Smooth muscle cell of the brain vasculature (primary cell): ENCODE results near the gene FNDC3B.

Experiments
- DNase-seq: peaks from one replicate; pipeline ENCODE4 v3.0.0-alpha.2; 2012; ENCODE audit warnings: low read depth, low spot score

The FNDC3B gene

DNA sequence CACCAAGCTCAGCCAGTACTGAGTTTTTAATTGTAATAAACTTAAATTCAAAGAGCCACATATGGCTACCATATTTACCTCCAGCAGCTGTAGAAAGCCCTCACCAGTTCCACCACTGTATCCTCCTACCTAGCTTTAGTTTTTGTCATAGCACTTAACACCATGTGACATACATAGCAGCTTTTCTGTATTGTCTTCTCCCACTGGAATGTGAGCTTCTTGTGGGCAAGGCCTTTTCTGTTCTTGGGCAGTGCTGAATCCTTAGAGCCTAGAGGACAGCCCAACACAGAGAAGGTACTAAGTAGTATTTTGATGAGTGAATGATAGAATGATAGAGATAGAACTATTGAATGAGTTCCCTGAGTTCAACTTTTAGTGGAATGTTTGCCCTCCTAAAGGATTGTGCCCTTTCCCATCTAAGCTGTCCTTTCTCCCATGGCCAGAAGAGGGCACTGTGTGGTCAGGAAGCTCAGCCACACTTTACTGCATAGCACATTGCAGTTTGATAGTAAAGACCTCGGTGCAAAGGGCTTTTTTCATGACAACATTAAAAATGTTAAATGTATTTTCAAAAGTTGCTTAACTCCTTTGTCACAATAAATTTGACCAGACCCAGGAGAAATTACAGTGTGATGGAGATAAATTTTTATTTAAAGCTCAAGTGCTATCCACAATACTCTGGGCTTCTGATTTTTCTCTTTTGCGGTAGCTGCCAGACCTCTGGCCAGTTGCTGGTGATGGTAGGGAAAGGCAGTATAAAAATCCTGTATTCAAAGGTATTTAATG is 293.1 kb downstream of the FNDC3B start:
- DNase-seq, result no peak

DNA sequence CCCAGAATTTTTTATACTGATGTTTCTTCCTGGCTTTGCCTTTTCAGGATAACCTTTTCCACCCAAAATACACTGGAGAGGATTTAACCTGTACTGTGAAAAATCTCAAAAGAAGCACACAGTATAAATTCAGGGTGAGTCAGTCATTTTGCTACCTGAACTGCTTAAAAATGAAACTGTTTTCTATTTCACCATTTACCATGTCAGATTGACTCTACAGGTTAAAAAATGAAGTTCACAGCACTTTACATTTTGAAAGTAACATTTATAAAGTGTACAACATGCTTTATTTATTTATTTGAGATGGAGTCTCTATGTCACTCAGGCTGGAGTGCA is 293.6 kb downstream of the FNDC3B start:
- no peak for DNase-seq

DNA sequence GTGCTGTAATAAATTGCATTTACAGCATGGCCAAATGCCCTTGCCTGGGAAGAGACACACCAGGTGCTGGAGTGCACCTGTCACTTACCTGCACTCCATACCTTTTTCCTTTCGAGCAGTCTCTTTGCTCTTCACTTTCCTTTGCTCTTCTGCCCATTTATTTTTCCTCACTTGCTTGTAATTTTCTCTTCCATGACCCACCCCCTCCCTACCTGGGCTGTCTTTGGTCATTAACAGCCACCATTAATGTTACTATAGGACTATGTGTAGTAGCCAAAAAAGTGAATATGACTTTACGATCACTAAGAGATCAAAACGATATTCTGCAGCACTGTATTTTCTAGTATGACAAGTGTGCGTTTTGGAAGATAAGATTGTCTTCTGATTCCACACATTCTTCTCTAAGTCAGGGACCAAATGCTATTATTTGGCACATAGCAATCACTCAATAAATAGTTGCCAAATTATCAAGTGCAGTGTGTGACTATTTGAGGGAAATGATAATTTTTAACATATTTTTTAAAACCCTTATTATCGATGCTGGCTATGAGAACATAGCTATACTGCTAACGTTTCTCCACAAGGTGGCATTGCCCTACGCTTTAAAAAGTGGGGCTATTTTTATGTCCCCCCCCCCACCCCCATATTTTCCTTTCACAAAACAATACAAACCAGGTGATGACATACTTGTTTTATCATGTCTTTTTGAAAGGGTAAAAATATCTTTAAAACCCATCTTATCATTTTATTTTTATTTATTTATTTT is 294.5 kb downstream of the FNDC3B start:
- no peak for DNase-seq

DNA sequence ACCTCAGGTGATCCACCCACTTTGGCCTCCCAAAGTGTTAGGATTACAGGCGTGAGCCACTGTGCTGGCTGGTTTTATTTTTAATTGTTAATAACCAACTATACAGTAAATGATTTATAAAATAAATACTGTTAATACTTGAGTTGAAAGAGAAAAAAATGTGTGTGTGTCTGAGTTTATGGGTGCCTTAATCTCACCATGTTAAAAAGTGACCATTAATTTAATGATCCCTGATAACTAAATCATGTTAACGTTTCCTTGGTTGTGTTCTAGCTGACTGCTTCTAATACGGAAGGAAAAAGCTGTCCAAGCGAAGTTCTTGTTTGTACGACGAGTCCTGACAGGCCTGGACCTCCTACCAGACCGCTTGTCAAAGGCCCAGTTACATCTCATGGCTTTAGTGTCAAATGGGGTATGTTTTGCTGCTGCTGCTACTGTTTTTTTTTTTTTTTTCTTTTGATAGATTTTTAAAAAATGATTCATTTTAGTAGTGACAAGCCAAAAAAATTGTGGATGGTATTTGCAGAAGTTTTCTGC is 295.4 kb downstream of the FNDC3B start:
- DNase-seq, result no peak

DNA sequence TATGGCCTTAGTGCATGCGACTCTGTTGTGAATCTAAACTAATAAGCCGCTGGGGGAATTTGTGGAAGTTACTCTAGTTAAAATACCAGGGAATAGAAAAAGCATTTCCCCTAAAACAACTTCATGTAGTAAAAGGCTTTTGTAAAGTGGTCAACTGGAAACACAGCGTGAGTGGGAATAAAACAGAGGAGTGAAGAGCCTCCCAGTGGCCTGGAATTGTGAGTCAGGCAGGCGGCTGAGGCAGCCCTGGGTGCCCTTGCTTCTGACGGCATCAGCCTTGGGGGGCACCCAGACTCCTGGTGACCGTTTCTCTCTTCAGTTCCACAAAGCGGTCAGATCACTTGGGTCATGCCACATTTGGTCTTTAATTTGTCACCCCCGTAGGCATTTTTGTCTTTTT is 300.5 kb downstream of the FNDC3B start:
- no peak for DNase-seq

DNA sequence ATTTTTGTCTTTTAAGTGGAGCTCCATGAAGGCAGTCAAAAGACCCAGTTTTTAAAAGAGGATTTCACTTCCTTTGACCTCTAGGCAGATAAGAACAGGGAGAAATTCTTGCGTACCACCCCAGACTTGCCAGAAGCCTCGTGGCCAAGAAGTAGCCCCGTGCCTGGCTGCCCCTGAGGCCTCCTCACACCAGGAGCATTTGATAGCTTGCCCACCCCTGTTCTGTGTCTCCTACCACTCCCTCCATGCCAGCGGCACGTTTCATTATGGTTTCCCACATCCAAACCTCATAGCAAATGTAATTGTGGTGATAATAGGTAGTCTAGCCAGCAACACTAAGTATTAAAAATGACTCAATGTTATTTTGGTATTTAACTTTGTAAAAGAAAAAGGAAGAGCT is 301.2 kb downstream of the FNDC3B start:
- DNase-seq, result no peak

DNA sequence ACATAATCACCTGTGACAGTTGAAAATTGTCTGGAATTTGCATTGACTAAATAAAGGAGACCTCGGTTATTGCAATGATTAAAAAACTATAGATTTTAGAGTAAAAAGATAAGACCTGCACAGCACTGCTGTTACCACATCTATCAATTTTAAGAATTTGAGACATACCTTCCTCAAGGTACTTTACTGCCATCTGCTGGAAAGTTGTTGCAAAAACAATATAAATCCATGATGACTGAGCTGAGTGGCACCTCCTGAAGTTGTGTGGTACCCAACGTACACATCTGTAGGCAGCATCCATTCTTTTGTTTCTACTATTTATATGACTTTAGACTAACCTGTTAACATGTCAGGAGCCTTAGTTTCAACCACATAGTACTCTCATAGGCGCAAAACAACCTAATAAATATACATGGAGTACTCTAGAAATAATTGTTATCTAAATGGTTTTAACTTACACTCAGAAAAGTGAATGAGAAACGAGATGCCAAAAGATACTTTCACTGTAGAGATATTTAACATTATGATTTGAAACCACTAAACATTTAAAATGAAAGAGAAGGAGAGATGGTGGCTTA is 302.2 kb downstream of the FNDC3B start:
- no peak for DNase-seq

DNA sequence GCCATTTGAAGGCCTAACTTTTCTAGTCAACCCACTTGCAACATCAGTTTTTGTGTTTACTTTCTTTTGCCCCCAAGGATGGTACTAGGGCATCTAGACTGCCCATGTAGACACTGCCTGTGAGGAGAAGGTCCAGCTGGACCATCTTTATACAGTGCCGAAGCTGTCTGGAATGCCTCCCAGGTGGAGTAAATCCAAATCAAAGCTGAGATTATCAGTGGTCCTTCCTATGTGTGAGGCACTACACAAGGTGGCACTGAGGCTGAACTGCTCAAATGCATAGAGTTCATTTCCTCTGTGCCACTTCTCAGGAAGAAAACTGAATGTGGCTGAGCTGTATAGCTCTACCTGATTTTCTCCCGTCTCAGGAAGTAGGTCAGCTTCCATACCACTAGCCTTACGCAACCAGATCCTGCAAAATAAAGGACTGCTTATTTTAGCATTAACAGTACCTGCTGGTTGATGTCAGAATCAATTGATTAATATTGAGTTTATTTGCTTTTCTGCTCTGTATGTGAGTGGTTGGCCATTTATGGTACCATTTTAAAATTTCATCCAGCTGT is 302.8 kb downstream of the FNDC3B start:
- no peak for DNase-seq

DNA sequence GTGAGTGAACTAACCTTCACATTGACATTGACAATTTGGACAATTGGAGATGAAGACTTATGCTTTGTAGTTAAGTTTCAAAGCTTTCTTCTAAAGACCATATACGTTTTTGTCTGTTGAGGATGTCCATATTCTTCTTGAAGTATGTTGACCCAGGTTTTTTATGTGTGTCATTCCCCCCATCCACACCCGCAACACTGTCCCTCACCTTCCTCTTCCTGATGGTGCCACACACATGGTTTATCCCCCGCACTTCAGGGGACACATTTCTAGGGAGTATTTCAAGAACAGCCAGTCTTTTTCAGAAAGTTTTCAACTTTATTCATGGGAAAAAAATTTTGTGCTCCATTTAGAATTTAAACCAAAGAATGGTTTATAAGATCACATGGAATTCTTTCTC is 303.7 kb downstream of the FNDC3B start:
- DNase-seq, result no peak

DNA sequence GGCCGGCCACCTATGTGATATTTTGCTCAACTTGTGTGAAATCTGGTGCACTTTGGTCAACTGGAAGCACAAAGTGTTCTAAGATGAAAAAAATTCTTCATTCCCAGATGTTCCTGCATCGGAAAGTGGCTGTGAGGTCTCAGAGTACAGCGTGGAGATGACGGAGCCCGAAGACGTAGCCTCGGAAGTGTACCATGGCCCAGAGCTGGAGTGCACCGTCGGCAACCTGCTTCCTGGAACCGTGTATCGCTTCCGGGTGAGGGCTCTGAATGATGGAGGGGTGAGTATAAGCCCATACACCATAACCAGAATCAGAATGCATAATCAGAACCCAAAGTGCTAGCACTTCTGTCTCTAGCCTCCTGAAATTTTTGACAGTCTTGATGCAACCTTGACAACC is 304.6 kb downstream of the FNDC3B start:
- DNase-seq, result no peak

DNA sequence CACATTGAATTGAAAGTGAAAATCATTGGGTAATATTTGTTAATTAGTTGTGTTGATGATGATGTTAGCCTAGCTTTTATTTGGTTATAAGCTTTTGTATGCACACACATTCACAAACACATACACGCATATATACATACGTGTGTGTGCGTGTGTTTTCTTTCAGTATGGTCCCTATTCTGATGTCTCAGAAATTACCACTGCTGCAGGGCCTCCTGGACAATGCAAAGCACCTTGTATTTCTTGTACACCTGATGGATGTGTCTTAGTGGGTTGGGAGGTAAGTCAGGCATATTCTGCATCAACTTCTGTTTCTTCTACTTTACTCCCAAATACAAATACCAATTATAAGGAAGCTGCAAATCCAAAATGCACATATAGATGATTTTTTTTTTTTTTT is 306.8 kb downstream of the FNDC3B start:
- no peak for DNase-seq

DNA sequence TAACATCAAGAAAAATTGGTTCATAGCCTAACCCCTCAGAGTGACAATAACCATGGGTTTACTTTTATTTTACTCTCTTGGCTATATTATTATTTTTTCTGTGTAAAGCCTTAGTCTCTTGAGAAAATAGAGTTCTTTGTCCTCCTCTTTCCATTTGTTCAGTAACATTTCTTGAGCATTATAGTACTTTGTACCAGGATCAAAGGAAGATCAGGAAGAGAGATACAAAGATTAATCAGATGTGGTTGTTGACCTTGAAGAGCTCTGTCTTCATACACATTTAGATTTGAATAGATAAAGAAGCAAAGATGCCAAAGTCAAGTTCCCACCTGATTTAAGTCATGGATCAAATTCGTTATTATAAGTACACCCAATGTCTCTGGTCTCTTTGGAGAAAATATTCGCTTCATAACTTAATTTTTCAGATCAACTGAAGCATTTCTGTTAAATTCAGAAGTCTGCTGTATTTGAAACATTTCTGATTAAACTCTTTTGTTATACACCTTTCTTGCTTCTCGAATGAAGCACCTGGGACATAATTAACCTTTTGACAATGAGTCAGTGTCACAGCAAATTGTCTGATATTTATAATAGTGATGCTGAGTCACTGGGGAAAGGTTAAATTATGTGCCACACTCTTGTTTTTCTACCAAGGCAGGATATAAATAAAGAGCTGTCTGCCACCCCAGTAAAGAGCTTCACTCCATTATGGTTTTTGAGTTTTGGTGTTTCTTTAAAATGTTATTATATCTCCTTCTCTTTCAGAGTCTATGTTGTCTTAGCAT is 308.7 kb downstream of the FNDC3B start:
- DNase-seq, result no peak

DNA sequence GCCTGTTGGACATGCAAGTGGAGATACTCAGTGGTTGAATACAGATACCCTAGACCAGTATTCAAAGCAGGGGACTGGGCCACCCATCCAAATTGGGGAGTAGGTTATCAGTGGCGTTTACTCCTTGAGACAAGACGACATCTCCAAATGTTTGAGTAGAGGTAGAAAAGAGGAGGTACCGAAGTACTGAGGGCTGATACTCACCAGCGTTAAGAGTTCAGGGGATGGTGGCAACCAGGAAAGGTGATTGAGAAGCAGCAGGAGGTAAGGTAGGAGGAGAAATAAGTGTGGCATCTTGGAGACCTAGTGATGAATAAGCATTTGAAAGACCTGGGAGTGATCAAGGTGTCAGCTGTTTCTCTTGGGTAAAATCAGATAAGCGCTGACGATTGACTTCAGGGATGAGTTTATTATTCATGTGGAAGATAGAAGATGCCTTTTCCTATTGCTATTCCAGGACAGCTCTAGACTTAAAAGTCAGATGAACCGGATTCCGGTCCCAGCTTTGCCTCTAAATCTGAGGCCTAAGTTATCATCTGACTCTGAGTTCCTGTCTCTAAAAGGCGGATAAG is 312.6 kb downstream of the FNDC3B start:
- DNase-seq, result no peak

DNA sequence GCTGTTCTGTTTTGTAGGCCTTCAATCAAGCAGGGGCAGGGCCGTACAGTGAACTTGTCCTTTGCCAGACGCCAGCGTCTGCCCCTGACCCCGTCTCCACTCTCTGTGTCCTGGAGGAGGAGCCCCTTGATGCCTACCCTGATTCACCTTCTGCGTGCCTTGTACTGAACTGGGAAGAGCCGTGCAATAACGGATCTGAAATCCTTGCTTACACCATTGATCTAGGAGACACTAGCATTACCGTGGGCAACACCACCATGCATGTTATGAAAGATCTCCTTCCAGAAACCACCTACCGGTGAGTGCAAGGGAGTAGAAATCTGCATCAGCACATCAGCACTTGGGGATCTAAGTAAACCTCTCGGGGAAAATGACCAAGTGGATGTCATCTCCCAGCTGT is 313.4 kb downstream of the FNDC3B start:
- DNase-seq, result no peak

DNA sequence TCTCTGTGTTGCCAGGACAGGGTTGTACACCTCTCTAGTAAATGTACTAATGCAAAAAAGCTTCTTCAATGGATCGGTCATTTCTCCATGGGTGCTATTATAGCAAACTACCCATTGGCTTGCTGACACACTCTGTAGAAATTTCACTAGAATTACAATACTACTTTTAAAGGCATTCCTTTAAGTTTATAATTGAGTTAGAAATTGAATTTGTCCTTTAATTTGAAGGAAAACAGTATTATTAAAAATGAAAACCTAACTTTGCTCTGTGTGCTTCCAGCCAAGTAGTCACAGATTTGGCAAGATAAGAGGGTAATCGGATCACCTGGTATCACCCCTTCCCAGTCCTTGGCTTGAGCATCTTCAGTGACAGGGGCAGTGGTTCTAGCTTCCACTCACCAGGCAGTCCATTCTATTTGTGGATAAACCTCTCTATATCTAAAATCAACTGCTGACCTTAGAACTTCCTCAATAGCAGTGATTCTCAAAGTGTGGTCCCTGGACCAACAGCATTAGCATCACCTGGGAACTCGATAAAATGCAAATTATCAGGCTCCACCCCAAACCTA is 315.6 kb downstream of the FNDC3B start:
- no peak for DNase-seq

DNA sequence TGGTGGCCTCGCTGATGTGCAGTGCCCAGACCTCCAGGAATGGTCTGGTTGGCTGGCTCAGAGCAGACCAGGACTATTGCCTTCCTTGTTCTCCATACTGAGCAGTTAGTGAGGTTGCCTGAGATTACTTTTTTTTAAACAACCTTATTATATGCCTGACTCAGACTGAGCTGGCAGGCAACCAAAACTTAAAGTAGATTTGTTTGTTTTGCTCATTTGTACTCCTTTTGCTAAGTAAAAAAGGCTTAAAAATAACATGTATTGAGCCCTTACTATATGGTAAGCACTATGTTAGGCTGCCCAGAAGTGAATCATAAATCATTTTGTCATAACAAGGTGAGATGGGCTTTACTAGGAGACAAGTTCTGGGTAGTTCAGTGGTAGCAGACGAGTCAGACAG is 316.5 kb downstream of the FNDC3B start:
- peak; percentile 87 for DNase-seq

DNA sequence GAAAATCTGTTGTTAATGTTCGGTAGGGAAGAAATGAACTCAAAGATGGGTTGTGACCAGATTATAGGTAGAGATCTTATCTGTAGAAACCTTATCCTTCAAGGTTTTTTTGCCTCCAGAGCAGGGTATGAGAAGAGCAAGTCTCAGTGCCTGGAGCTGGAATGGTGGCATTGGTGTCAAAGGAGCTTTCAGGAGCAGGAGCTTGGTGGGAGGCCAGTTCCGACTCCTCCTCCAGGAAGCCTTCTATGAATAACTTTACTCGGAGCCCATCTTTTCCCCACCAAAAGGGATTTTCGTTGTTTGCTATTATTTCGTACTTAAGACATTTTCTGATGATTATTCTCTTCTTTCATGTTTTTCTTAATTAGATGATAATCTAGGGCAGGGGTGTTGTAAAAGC is 317.0 kb downstream of the FNDC3B start:
- no peak for DNase-seq

DNA sequence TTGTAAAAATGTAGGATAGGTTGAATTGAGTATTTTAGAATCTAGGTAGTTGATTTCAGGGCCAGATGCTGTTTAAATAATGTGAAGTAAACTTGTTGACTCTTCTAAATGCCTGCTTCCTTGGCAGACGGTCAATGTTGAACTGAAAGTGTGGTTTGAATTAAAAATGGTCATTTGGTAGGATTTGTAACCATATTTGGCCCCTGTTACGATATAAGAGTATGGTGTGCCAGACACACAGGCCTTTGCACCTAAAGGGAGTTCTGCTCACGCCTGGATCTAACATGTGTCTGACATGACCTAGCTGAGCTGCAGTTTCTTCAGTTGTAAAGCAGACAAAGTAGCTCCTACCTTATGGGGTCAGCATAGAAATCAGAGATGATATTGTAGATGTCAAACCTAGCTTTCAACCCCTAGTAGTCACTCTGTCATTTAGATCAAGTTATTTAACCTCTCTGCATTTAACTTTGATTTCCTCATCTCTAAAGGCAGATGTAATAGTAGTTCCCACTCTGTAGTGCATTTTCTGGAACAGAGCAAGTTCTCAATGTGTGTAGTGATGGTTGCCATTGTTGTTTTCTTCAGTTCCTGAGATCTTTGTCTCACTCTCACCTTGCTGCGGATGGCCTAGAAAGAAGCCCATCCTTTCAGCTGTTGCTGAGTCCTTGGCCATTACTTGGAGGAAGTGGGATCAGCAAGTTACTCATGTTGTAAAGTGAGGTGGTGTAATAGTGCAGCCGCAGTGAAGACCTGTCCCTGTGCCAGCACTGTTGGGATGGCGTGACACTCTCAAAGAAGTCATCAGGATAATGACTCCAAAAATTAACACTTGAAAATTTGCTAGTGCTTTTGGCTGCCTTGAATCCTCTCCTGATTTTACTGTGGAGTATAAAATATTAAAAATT is 318.7 kb downstream of the FNDC3B start:
- DNase-seq, result no peak

DNA sequence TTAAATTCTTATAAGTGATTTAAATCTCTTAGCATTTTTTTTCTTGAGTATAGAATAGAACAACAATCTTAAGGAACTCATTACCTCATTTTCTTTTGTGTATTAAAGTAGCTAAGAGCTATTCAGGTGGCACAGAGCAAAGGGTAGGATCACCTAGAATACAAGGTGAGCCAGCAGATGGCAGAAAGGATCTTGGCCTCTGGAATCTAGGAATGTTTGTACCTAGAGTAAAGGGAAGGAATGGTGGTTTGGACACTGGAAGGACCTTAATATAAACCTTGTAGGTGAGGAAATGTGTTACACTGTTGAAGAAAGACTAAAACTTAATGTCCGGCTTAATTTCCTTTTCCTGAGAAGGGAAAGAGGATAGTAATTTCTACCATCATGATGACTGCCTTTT is 319.9 kb downstream of the FNDC3B start:
- no peak for DNase-seq

DNA sequence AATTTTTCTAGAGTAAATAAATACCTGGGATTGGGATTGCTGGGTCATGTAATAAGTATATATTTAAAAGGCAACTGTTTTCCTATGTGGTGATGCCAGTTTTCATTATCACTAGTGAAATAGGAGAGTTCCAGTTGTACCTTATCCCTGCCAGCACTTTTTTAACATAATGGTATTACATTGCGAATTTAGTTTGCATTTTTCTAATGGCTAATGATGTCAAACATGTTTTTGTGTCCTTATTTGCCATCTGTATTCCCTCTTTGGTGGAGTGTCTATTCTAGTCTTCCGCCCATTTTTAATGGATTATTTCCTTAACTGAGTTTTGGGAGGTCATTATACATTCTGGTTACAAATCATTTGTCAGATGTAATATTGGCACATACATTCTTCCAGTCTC is 320.6 kb downstream of the FNDC3B start:
- DNase-seq, result no peak
